GM18951 (cell line): ENCODE data around the gene ZNF366.

Experiments used
- POLR2A ChIP-seq: IDR thresholded peaks from 4 replicates; pipeline ENCODE4 v1.6.1; 2011; ENCODE audit warnings: mild to moderate bottlenecking; ENCODE audit not compliant: insufficient read length, insufficient read depth; ENCODE audit errors: extremely low read depth
- in situ Hi-C: fragments of 300-500 bp; cut with MboI; formaldehyde crosslinking; loops from one replicate; pipeline ENCODE4 v1.12.0; 2022; ENCODE audit warnings: low sequenced_read_pairs, mixed read lengths, inconsistent platforms; ENCODE audit not compliant: unreplicated experiment

ZNF366 gene

DNA sequence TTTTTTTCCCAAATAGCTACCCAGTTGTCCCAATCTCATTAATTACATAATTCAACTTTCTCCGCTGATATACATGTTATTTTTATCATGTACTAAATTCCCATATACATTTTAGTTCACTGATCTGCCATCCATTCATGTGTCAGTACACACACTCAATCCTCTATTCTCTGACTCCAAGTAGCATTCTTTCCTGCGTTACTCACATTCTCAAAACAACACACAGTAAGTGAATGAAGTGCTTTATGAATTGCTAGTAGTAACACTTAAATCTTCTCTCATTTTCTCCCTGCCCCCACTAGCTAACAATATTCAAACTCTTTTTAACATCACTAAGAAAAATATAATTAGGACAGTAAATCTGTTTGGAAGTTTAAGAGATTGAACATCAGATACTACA lies 8.9 kb downstream of the ZNF366 start:
- no peak for TF ChIP-seq POLR2A
- in situ Hi-C loops, result no loop called here

DNA sequence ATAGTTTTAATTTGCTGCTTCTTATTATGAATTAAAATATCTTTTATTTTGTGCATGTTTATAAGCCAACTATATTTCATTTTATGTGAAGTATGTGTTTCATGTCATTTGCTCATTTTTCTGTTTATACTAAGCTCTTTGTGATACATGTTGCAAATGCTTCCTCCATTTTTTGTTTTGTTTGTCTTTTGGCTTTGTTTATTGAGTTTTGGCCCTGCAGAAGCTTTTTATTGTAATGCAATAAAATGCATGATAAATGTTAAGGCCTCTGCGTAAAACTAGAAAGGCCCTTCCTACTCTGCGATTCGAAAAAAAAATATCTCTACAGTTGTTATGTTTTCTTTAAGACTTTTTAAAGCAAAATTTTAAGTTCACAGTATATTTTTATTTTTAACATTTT lies 9.4 kb downstream of the ZNF366 start:
- in situ Hi-C loops, result no loop called here
- no peak for TF ChIP-seq POLR2A

- in situ Hi-C loops, result no loop called here
- no peak for TF ChIP-seq POLR2A
Measured at GRCh38 chr5:72495410-72495809, 11.8 kb downstream of the ZNF366 start.

DNA sequence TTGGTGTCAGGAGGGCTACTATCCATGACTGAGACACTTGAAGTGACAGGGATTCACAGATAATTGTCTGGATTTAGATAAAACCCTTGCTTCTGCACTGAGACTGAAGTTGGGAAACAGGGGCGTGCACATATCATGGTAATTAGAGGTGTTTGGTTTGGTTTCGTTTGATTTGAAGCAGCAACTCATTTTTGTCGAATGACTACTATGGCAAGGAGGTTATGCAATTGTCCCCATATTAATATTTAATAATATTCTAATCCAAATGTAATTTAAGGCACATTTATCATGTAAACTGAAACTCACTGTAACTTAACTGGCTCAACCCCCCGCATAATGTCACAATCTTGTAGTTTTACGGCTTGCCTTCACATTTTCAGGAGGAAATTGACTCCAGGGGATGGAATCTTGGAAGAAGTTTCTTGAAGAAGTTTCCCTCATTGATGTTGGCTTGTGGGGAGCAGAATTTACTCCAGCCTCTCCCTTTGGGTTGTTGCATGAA lies 12.5 kb downstream of the ZNF366 start:
- in situ Hi-C loops, result no loop called here
- no peak for TF ChIP-seq POLR2A

DNA sequence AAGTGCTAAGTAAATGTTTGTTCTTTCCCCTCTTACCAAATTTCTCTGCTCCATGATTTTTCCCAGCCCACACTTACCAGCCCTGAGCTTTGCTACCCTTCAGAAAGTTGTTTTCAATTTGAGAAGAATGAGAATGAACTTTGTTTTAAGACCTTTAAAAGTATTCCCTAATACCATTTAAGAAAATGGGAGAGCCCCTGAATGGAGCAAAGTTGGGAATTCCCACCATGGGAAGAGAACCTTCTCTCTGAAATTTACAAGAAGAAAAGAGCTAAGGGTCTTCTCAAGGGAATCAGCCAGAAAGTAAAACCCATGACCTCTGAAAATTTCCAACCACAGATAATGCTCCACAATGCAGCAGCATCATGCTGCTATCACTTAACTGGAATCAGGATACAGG lies 17.7 kb downstream of the ZNF366 start:
- in situ Hi-C loops, result no loop called here
- TF ChIP-seq POLR2A, result no peak

DNA sequence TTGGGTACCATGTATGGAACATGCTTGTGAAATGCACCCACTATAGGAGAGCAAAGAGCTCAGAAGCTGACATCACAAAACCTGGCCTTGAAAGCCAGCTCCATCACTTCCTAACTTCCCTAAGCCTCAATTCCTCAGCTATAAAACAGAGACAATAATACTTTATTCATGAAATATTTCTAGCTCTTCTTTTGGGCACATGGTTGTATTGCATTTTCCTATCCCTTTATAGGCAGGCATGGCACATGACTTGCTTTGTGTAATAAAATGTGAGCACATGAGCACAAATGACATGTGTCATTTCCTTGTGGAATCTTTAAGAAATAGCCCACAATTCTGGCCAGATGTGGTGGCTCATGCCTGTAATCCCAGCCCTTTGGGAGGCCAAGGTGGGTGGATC lies 18.5 kb downstream of the ZNF366 start:
- in situ Hi-C loops, result no loop called here
- no peak for TF ChIP-seq POLR2A

GRCh38 chr5:72487177-72487576 lies 20.0 kb downstream of the ZNF366 start:
- no peak for TF ChIP-seq POLR2A
- in situ Hi-C loops, result no loop called here

- in situ Hi-C loops, result no loop called here
Measured at GRCh38 chr5:72486371-72486770, 20.8 kb downstream of the ZNF366 start.

GRCh38 chr5:72485430-72485974 lies 21.7 kb downstream of the ZNF366 start:
- TF ChIP-seq POLR2A, result no peak
- in situ Hi-C loops, result no loop called here

More at GRCh38 chr5:72486371-72486770, 20.8 kb downstream of the ZNF366 start:
- no peak for TF ChIP-seq POLR2A

- TF ChIP-seq POLR2A, result no peak
- in situ Hi-C loops, result no loop called here
Measured at GRCh38 chr5:72482046-72482445, 25.2 kb downstream of the ZNF366 start.

GRCh38 chr5:72480841-72481240 lies 26.4 kb downstream of the ZNF366 start:
- in situ Hi-C loops, result no loop called here
- no peak for TF ChIP-seq POLR2A

DNA sequence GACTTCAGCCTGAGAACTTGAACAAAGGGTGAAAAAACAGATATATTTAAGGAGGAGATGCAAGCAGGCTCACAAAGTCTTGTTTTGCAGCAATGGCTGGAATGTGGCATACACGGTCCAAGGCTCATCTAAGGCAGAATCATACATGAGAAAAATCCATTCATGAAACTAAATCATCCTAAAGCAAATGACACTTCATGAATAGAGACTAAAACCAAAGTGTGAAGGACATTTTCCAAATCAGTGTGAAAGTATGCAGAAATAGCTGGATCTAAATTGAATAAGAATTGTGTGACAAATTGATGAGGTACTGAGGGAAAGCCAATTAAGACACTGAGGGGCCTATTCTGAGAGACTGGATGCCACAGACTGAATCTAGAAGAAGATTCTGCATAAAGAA lies 27.3 kb downstream of the ZNF366 start:
- in situ Hi-C loops, result no loop called here
- TF ChIP-seq POLR2A, result no peak

DNA sequence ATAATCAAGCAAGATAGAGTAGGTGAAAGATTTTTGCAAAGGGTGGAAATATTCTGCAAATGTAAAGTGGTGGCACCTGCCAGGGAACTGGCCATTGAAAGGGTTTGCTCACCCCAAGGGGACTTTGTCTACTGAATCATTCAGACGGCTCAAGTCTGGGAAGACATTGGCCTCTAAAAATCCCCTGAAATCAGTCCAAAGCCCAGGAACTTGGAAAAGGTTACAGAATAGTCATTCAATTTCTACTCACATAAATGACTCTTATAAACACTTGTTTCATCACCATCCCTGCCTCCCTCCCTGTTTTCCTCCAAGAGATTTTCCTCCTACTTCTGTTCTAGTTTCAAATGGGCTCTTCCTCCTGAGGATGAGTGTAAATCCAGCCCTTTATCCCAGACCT lies 28.5 kb downstream of the ZNF366 start:
- in situ Hi-C loops, result no loop called here
- TF ChIP-seq POLR2A, result no peak

- in situ Hi-C loops, result no loop called here
- TF ChIP-seq POLR2A, result no peak
Measured at GRCh38 chr5:72478276-72478675, 28.9 kb downstream of the ZNF366 start.

DNA sequence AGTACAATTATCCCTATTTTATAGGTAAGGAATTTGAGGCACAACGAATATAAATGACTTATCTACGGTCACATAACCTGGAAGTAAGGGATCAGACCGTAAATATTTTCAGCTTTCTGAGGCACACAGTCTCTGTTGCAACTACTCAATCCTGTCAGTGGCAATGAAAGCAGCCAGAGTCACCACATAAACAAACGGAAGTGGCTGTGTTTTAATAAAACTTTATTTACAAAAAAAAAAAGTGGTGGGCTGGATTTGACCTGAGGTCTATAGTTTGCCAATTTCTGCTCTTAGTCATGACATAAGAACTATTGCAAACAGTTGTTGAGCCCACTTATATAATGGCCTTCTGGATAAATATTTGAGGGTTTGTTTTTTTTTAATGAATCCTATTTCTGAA lies 29.6 kb downstream of the ZNF366 start:
- TF ChIP-seq POLR2A, result no peak
- in situ Hi-C loops, result no loop called here

DNA sequence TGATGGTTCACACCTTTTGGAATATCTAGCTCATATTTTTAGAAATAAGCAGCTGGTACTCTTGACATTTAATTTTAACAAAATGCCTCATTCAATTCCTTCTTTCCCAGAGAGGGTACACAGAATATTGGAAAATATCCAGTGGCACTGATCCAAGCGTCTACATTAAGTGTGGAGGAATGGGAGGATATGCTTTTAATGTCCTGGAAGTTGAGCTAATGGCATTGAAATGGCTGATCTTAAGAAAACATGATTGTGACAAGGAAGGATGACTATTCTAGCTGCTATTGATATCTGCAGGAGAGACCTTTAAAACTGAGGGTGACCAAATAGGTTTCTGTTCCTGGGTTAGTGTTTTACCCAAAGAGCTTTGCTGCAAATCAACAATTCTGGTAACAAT lies 30.0 kb downstream of the ZNF366 start:
- in situ Hi-C loops, result no loop called here

More for the DNA sequence above, 30.0 kb downstream of the ZNF366 start:
- TF ChIP-seq POLR2A, result no peak
